NCI-H2227 (cell line): ENCODE data around the gene NUDT8.
A peak's percentile ranks its signal among the peaks of the same experiment; 100 is the strongest.
"Not testable (repeated sequence)": the region's sequence is repeated elsewhere in the genome, so short reads cannot be mapped to it uniquely, and the experiment has no call there.

Source experiments
- DNase-seq: peaks from one replicate; lab custom pipeline; 2025; ENCODE audit not compliant: unreplicated experiment; lab: John Stamatoyannopoulos, UW

Gene NUDT8

DNA sequence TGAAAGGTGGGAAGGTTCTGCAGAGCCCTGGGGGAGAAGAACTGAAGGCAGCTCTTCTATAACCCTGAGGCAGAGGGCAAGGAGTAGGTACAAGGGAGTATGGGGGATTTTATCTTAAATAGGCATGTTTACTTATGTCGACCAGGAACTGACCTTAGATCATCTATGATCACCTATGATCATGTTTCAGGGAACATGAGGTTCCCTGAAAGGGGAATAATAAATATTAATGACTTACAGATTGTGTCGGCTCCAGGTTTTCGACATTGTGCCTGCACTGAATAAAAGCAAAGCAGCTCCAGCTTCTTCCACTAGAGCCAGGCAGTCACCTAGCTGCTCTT, 36.2 kb downstream of the NUDT8 start:
- no peak for DNase-seq

DNA sequence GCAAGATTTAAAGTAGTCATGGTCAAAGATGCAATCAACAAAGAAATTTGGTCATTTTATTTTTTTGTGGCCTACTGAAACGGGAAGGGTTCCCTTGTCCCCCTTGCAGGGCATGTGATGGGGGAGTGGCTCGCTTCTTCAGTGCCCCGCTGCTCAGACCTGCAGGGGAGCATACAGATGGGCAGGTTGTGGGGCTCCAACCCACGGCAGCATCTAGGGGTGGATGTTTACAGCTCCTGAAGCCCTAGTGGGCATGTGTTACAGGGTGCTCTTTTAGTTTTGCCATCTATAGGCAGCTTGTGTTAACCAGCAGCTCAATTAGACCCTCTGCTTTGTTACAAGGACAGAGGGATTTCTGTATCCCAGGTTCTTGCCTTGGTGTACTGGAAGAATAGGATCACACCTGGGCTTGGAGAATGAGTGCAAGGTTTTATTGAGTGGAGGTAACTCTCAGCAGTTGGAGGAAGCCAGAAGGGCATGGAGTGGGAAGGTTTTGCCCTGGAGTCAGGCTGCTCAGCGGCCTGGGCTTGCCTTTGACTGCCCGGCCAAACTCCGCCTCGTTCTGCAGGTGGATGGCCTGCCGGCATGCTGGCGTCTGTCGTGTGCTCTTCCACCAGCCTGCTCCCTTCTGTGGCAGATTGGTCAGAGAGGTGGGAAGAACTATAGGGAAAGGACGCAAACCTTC, 36.7 kb downstream of the NUDT8 start:
- no peak for DNase-seq

DNA sequence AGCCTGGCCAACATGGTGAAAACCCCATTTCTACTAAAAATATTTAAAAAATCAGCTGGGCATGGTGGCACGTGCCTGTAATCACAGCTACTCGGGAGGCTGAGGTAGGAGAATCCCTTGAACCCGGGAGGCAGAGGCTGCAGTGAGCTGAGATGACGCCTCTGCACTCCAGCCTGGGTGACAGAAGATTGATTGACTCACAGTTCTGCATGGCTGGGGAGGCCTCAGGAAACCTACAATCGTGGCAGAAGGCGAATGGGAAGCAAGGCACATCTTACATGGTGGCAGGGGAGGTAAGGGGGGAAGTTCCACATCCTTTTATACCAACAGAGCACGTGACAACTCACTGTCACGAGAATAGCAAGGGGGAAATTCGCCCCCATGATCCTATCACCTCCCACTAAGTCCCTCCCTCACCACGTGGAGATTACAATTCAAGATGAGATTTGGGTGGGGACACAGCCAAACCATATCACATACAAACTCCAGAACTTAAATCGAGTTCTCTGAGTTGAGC, 40.8 kb downstream of the NUDT8 start:
- DNase-seq = not testable (repeated sequence)

DNA sequence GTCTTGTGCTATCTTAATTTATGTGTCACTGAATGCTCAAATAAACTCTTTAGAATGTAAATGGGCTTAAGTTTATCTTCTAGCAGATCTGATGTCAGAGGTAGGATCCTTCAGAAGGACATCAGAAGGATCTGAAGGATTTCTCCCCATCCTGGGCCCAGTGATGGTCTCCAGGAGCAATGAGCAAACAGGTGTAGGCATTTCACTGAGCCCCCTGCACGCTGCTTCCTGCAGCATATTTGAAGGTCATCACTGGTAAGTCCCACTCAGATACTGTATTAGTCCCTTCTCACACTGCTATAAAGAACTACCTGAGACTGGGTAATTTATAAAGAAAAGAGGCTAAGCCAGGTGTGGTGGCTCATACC, 41.6 kb downstream of the NUDT8 start:
- no peak for DNase-seq

DNA sequence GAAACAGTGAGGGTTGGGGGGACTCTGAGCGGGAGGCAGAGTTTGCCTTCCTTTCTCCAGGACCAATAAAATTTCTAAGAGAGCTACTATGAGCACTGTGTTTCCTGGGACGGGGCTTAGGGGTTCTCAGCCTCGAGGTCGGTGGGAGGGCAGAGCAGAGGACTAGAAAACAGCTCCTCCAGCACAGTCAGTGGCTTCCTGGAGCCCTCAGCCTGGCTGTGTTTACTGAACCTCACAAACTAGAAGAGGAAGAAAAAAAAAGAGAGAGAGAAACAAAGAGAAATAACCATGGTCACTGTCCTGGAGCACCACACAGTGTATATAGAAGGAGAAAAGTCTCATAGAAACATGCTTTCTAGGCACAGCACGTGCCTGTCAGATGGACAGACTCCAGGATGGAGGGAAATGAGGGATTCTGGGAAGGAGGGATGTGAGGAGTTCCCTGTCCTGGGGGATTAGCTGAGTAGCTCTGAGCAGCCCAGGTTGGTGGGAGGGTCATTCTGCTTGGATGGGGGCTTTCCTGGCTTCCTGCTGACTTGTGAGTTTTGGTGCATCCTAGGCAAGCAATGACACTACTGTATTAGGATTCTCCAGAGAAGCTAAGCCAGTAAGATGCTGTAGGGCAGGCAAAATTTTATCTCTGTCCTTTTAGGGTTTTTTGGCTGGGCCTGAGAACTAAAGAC, 43.0 kb downstream of the NUDT8 start:
- no peak for DNase-seq

DNA sequence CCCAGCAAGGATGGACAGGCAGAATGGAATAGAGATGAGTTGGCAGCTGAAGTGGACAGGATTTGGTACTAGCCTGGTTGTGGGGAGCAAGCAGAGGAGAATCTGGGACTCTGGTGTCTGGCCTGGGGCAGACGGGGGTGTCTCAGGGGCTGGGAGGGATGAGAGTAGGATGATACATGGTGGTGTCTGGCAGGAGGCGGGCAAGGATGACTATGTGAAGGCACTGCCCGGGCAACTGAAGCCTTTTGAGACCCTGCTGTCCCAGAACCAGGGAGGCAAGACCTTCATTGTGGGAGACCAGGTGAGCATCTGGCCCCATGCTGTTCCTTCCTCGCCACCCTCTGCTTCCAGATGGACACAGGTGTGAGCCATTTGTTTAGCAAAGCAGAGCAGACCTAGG, 43.8 kb downstream of the NUDT8 start:
- no peak for DNase-seq

DNA sequence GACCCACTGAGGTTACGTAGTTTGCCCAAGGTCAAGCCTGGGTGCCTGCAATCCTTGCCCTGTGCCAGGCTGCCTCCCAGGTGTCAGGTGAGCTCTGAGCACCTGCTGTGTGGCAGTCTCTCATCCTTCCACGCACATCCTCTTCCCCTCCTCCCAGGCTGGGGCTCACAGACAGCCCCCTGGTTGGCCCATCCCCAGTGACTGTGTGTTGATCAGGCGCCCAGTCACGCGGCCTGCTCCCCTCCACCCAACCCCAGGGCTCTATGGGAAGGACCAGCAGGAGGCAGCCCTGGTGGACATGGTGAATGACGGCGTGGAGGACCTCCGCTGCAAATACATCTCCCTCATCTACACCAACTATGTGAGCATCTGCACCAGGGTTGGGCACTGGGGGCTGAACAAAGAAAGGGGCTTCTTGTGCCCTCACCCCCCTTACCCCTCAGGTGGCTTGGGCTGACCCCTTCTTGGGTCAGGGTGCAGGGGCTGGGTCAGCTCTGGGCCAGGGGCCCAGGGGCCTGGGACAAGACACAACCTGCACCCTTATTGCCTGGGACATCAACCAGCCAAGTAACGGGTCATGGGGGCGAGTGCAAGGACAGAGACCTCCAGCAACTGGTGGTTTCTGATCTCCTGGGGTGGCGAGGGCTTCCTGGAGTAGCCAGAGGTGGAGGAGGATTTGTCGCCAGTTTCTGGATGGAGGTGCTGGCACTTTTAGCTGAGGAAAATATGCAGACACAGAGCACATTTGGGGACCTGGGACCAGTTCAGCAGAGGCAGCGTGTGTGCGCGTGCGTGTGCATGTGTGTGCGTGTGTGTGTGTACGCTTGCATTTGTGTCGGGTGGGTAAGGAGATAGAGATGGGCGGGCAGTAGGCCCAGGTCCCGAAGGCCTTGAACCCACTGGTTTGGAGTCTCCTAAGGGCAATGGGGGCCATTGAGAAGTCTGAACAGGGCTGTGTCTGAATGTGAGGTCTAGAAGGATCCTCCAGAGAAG, 44.6 kb downstream of the NUDT8 start:
- peak; percentile 23 for DNase-seq

DNA sequence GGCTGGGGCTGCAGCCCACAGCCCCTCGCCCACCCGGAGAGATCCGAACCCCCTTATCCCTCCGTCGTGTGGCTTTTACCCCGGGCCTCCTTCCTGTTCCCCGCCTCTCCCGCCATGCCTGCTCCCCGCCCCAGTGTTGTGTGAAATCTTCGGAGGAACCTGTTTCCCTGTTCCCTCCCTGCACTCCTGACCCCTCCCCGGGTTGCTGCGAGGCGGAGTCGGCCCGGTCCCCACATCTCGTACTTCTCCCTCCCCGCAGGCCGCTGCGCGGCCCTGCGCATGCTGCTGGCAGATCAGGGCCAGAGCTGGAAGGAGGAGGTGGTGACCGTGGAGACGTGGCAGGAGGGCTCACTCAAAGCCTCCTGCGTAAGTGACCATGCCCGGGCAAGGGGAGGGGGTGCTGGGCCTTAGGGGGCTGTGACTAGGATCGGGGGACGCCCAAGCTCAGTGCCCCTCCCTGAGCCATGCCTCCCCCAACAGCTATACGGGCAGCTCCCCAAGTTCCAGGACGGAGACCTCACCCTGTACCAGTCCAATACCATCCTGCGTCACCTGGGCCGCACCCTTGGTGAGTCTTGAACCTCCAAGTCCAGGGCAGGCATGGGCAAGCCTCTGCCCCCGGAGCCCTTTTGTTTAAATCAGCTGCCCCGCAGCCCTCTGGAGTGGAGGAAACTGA, 45.4 kb downstream of the NUDT8 start:
- peak; percentile 76 for DNase-seq

DNA sequence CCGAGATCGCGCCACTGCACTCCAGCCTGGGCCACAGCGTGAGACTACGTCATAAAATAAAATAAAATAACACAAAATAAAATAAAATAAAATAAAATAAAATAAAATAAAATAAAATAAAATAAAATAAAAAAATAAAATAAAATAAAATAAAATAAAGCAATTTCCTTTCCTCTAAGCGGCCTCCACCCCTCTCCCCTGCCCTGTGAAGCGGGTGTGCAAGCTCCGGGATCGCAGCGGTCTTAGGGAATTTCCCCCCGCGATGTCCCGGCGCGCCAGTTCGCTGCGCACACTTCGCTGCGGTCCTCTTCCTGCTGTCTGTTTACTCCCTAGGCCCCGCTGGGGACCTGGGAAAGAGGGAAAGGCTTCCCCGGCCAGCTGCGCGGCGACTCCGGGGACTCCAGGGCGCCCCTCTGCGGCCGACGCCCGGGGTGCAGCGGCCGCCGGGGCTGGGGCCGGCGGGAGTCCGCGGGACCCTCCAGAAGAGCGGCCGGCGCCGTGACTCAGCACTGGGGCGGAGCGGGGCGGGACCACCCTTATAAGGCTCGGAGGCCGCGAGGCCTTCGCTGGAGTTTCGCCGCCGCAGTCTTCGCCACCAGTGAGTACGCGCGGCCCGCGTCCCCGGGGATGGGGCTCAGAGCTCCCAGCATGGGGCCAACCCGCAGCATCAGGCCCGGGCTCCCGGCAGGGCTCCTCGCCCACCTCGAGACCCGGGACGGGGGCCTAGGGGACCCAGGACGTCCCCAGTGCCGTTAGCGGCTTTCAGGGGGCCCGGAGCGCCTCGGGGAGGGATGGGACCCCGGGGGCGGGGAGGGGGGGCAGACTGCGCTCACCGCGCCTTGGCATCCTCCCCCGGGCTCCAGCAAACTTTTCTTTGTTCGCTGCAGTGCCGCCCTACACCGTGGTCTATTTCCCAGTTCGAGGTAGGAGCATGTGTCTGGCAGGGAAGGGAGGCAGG, 46.2 kb downstream of the NUDT8 start, which contains the start of gene GSTP1:
Gene GSTP1 (plus strand): TSS at position 566 of the 958 bp plus-strand sequence. CDS start 32 bp downstream, at position 598.
- peak; percentile 95 for DNase-seq

DNA sequence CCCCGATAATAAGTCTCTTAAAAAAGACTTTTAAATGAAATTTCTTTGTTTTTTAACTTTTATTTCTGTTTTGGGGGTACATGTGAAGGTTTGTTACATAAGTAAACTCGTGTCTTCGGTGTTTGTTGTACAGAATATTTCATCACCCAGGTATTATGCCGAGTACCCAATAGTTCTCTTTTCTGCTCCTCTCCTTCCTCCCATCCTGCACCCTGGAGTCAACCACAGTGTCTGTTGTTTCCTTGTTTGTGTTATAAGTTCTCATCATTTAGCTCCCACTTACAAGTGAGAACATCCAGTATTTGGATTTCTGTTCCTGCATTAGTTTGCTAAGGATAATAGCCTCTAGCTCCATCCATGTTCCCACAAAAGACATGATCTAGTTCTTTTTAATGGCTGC, 47.7 kb downstream of the NUDT8 start:
- DNase-seq = no peak

DNA sequence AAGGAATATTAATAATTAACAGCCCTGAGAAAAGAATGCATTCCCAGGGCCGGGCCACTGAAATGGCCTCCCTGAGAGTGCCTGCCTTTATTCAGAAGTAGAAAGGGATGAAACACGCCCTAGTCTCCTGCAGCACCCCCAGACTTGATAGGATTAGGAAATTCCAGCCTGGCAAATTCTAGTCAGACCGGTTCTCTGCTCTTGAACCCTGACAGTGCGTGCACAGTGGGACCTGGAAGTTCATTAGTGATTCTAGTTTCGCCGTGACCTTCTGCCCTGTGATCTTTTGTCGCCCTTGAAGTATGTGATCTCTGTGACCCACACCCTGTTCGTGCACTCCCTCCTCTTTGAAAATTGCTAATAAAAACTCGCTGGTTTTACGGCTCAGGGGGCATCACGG, 48.3 kb downstream of the NUDT8 start:
- no peak for DNase-seq

DNA sequence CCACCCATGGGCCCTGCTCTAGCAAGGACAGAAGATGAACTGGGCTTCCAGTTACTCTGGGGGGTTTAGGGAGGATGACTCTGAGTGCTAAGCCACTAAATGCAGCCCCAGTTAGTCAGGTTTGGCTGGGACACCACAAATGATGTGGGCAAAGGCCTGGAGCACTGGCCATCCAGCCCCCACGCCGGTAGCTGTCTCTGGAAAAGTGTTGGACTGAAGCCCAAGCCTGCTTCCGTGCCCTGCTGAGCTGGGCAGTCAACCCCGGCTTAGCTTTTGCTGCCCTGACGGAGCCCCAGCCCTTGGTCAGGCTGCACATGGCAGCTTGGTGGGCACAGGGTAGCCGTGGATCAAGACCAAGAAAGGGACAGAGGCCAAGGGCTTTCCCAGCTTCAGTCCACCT, 51.8 kb downstream of the NUDT8 start:
- no peak for DNase-seq
